Measurements from ENCODE around the gene TMEM106C.

DNA sequence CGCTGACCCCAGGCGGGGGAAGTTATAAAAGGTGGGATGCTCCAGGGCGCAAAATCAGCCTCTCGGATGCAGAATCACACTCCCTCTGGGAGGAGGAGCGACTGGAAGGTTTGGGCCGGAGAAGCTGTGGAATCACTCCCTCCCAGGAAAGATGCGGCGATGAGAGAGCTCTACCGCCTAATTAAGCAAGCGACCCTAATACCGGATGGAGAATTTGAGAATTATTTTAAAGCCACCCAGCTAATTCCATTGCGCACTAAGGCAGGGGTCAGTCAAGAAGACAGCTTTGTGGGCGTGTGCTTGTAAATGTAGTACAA is 39.0 kb downstream of the TMEM106C start:
- no peak for TF ChIP-seq GATA3 (IDR thresholded peaks at IDR 0.05; ENCODE audit: low read depth, low read length)
- TF ChIP-seq GATA2 (IDR thresholded peaks at IDR 0.05; ENCODE audit: low read depth, low read length) = no peak

All from SH-SY5Y (cell line).